H1 (cell line): ENCODE measurements around the gene PTPRD. TPM values are rescaled to one million over a fixed set of nuclear protein-coding genes. Genes with fewer than 3 reads are reported as not detected.

Experiments used
- CTCF ChIA-PET: fragments of 300-600 bp; sonication (Branson Sonifier 250); formaldehyde crosslinking; loops from one replicate; lab custom pipeline; 2021; ENCODE audit not compliant: partially characterized antibody; lab: Charles Lee
- POLR2A ChIA-PET: fragments of 300-600 bp; sonication (Branson Sonifier 250); formaldehyde crosslinking; loops from one replicate; lab custom pipeline; 2021; ENCODE audit warnings: inconsistent platforms; ENCODE audit not compliant: partially characterized antibody; lab: Charles Lee
- DNase-seq, 2 experiments: peaks; one replicate each; pipeline versions ENCODE4 v3.0.0 to v3.0.0-alpha.2; 2010 to 2022; ENCODE audit warnings: low spot score in 2 of 2, low read depth in 1 of 2, mixed read lengths in 1 of 2
- FAIRE-seq: peaks from 2 replicates; lab custom pipeline; 2011; peaks lifted over from hg19 to GRCh38; lab: Jason Lieb, UNC
- H2AFZ ChIP-seq: 2 replicates; pipeline ENCODE4 v1.8.1; 2012; ENCODE audit warnings: low read length, inconsistent platforms
- H2AK5ac ChIP-seq: 2 replicates; pipeline ENCODE4 v1.6.1; 2013; ENCODE audit warnings: low read depth, low read length
- H2BK120ac ChIP-seq: replicated peaks from 2 replicates; pipeline ENCODE3; 2013; ENCODE audit warnings: low read depth, low read length, inconsistent platforms
- H2BK12ac ChIP-seq: 2 replicates; pipeline ENCODE4 v1.6.1; 2013; ENCODE audit warnings: low read depth, low read length
- H2BK15ac ChIP-seq: 2 replicates; pipeline ENCODE4 v1.6.1; 2013; ENCODE audit warnings: low read length
- H2BK20ac ChIP-seq: 2 replicates; pipeline ENCODE4 v1.6.1; 2013; ENCODE audit warnings: low read length
- H2BK5ac ChIP-seq: 2 replicates; pipeline ENCODE4 v1.6.1; 2013; ENCODE audit warnings: low read depth, low read length
- H3K14ac ChIP-seq: 2 replicates; pipeline ENCODE4 v1.6.1; 2013; ENCODE audit warnings: inconsistent platforms; ENCODE audit not compliant: insufficient read length
- H3K18ac ChIP-seq: 2 replicates; pipeline ENCODE4 v1.6.1; 2013; ENCODE audit warnings: low read length; ENCODE audit errors: extremely low read depth
- H3K23ac ChIP-seq: 2 replicates; pipeline ENCODE4 v1.6.1; 2013; ENCODE audit warnings: inconsistent platforms; ENCODE audit not compliant: insufficient read length
- H3K23me2 ChIP-seq: 2 replicates; pipeline ENCODE4 v1.6.1; 2013; ENCODE audit warnings: low read depth, low read length
- H3K27ac ChIP-seq: 2 replicates; pipeline ENCODE4 v1.6.1; 2011; ENCODE audit warnings: low read depth, low read length, inconsistent platforms
- H3K27me3 ChIP-seq, 4 experiments: replicated peaks in 1 of 4; 1 replicate in 1 of 4; 2 replicates in 3 of 4; pipeline versions ENCODE4 v1.6.1 to v1.8.1; 2011 to 2013; ENCODE audit warnings: low read length in 3 of 4, mild to moderate bottlenecking in 3 of 4, inconsistent platforms in 2 of 4, mixed read lengths in 2 of 4, moderate library complexity in 1 of 4; ENCODE audit not compliant: control insufficient read depth in 3 of 4, insufficient read depth in 3 of 4; ENCODE audit errors: extremely low read depth in 1 of 4
- H3K36me3 ChIP-seq, 4 experiments: 2 replicates each; pipeline versions ENCODE4 v1.6.1 to v1.8.1; 2011 to 2013; ENCODE audit warnings: mild to moderate bottlenecking in 4 of 4, low read length in 3 of 4, moderate library complexity in 2 of 4, control low read depth in 1 of 4, inconsistent platforms in 1 of 4; ENCODE audit not compliant: insufficient read depth in 4 of 4, control insufficient read depth in 2 of 4
- H3K4ac ChIP-seq: replicated peaks from 2 replicates; pipeline ENCODE3; 2013; ENCODE audit warnings: low read length, low read depth, mixed read lengths, inconsistent platforms; ENCODE audit not compliant: insufficient read length
- H3K4me1 ChIP-seq, 4 experiments: replicated peaks in 1 of 4; 1 replicate in 1 of 4; 2 replicates in 3 of 4; pipeline versions ENCODE4 v1.6.1 to v1.8.1; 2011 to 2013; ENCODE audit warnings: low read length in 3 of 4, inconsistent platforms in 2 of 4, mixed read lengths in 1 of 4; ENCODE audit not compliant: insufficient read depth in 4 of 4, control insufficient read depth in 3 of 4
- H3K4me2 ChIP-seq, 2 experiments: 2 replicates each; pipeline versions ENCODE4 v1.6.1 to v1.8.1; 2011 to 2013; ENCODE audit warnings: low read depth in 2 of 2, low read length in 2 of 2, control low read depth in 1 of 2, inconsistent platforms in 1 of 2, mild to moderate bottlenecking in 1 of 2; ENCODE audit not compliant: insufficient read depth in 1 of 2
- H3K4me3 ChIP-seq, 4 experiments: fragments of 200-600, 300-600 bp in 1 of 4; sonication (generic), shearing (Covaris generic), sonication (Bioruptor Twin) in 1 of 4; 2 replicates each; pipeline versions ENCODE4 v1.5.1 to v1.8.1; 2011 to 2016; ENCODE audit warnings: low read length in 4 of 4, low read depth in 3 of 4, control low read depth in 2 of 4, inconsistent platforms in 2 of 4, mild to moderate bottlenecking in 2 of 4, mixed read lengths in 1 of 4, moderate library complexity in 1 of 4; ENCODE audit not compliant: insufficient read depth in 2 of 4; ENCODE audit errors: extremely low read depth in 1 of 4
- H3K56ac ChIP-seq: replicated peaks from 2 replicates; pipeline ENCODE3; 2013; ENCODE audit warnings: low read depth, mild to moderate bottlenecking, mixed read lengths, low read length, inconsistent platforms; ENCODE audit not compliant: insufficient read length
- H3K79me1 ChIP-seq: 2 replicates; pipeline ENCODE4 v1.6.1; 2013; ENCODE audit warnings: low read depth, low read length, control low read depth
- H3K79me2 ChIP-seq, 2 experiments: 2 replicates each; pipeline versions ENCODE4 v1.6.1 to v1.8.1; 2012 to 2013; ENCODE audit warnings: low read length in 2 of 2, mild to moderate bottlenecking in 2 of 2, inconsistent platforms in 1 of 2; ENCODE audit not compliant: insufficient read depth in 2 of 2, control insufficient read depth in 1 of 2
- H3K9ac ChIP-seq, 4 experiments: replicated peaks in 1 of 4; 1 replicate in 1 of 4; 2 replicates in 3 of 4; pipeline versions ENCODE4 v1.6.1 to v1.8.1; 2011 to 2013; ENCODE audit warnings: low read depth in 3 of 4, low read length in 3 of 4, control low read depth in 2 of 4, mild to moderate bottlenecking in 2 of 4, moderate library complexity in 2 of 4, inconsistent platforms in 1 of 4; ENCODE audit errors: extremely low read depth in 1 of 4
- H3K9me3 ChIP-seq, 2 experiments: 2 replicates each; pipeline versions ENCODE4 v1.6.1 to v1.8.1; 2012 to 2013; ENCODE audit warnings: mild to moderate bottlenecking in 2 of 2, moderate library complexity in 2 of 2, control low read depth in 1 of 2, inconsistent platforms in 1 of 2, low read depth in 1 of 2, low read length in 1 of 2, mixed read lengths in 1 of 2; ENCODE audit not compliant: insufficient read depth in 2 of 2
- H4K20me1 ChIP-seq, 2 experiments: replicated peaks in 1 of 2; 2 replicates each; pipeline versions ENCODE3 to v1.8.1; 2011 to 2013; ENCODE audit warnings: inconsistent platforms in 2 of 2, low read length in 2 of 2, mild to moderate bottlenecking in 1 of 2; ENCODE audit not compliant: insufficient read depth in 2 of 2, control insufficient read depth in 1 of 2
- H4K5ac ChIP-seq: 2 replicates; pipeline ENCODE4 v1.6.1; 2013; ENCODE audit warnings: low read length, low read depth, mixed read lengths, inconsistent platforms; ENCODE audit not compliant: insufficient read length
- H4K8ac ChIP-seq: 2 replicates; pipeline ENCODE4 v1.8.0; 2013; ENCODE audit warnings: mild to moderate bottlenecking, moderate library complexity, low read length, inconsistent platforms; ENCODE audit not compliant: insufficient read depth; ENCODE audit errors: extremely low read depth
- H4K91ac ChIP-seq: replicated peaks from 2 replicates; pipeline ENCODE3; 2013; ENCODE audit warnings: low read length, mixed read lengths, inconsistent platforms; ENCODE audit not compliant: insufficient read length
- EZH2 ChIP-seq: fragments of 200-600 bp; sonication (generic); IDR thresholded peaks from 2 replicates; pipeline ENCODE4 v1.7.1; 2012; ENCODE audit warnings: low read depth, mild to moderate bottlenecking, moderate library complexity, low read length, inconsistent platforms; ENCODE audit not compliant: severe bottlenecking
- WGBS, 2 experiments: shearing (Covaris generic) in 1 of 2; methylation state at CpG; one replicate each; pipeline versions ENCODE4 v1.1.6 to v1.1.7; 2013 to 2015; ENCODE audit warnings: low lambda C conversion rate in 2 of 2, mixed read lengths in 2 of 2, inconsistent platforms in 1 of 2, low coverage in 1 of 2, missing lambda C conversion rate in 1 of 2; ENCODE audit not compliant: insufficient replicate concordance in 2 of 2, insufficient coverage in 1 of 2, insufficient read length in 1 of 2; ENCODE audit errors: extremely low coverage in 1 of 2, missing lambda C conversion rate in 1 of 2; 5-methylcytosine and 5-hydroxymethylcytosine counted together
- polyA plus RNA-seq, 7 experiments: library from polyadenylated mRNA; depleted of rRNA in 3 of 7; stranded (reverse) in 5 of 7; unstranded in 2 of 7; fragments of >200 nt in 5 of 7; fragments of 200-250 nt in 2 of 7; gene quantifications; 1 replicate in 5 of 7; 2 replicates in 1 of 7; 4 replicates in 1 of 7; pipeline versions ENCODE4 v1.2.1 to v1.2.3, GENCODE V29; 2011 to 2013; ENCODE audit warnings: missing spikeins in 2 of 7, mixed read lengths in 2 of 7
- total RNA-seq: library from RNA; stranded (reverse); fragmentation: NEBNext Ultra II Directional; extraction: Animal tissue kit (Norgen Biotek cat#: 25700); gene quantifications from 2 replicates; pipeline ENCODE4 v1.2.1, GENCODE V29; 2021

PTPRD gene
- total and polyA plus RNA-seq, 2 of the 8 experiments (the other 6 are each of a cell fraction or from before 2014, with no cell fraction given): 17.2 to 77.0 TPM

DNA sequence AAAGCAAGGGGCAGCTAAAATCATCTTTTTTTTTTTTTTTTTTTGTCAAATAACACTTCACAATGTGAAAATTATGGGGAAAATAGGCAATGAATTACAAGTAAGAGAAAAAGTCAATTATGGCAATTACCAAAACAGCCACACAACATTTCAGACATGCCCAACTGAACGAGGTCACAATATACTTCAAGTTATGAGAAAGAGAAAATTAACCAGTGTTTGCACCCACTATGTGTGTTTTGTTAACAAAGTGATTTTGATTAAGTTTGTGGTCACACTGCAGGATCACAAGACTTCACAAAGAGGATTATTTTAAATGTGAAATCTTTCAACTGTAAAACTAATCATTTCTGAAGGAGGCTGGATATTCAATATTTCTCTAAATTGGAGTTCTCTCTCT, 1780.4 kb downstream of the PTPRD start:
- Histone ChIP-seq H3K4me1 (peaks cover 0 to 7% (median 4%) of the 10 kb centered on the region in 4 experiments; a peak in 4 of 7 replicates), H2BK20ac (no peak overlapping the region), H3K9me3 (no peaks in the 10 kb centered on the region), H2BK15ac (no peak overlapping the region), H4K91ac (no peak overlapping the region), H3K4ac (no peak overlapping the region), H3K9ac (no peak overlapping the region), H4K20me1 (peaks cover 0 to 3% of the 10 kb centered on the region in 2 experiments), H4K8ac (no peak overlapping the region), H3K56ac (no peak overlapping the region), H3K27me3 (no peaks in the 10 kb centered on the region), H3K4me3 (no peak overlapping the region), H3K14ac (no peak overlapping the region), H3K4me2 (no peak overlapping the region), H3K18ac (no peak overlapping the region), H3K79me2 (no peaks in the 10 kb centered on the region), H3K23me2 (no peaks in the 10 kb centered on the region), H3K23ac (no peak overlapping the region), H3K79me1 (no peaks in the 10 kb centered on the region), H2AFZ (no peak overlapping the region), H2BK120ac (no peak overlapping the region), H4K5ac (no peak overlapping the region), H2BK5ac (no peak overlapping the region), H3K36me3 (no peaks in the 10 kb centered on the region), H3K27ac (no peak overlapping the region), H2AK5ac (no peak overlapping the region), H2BK12ac (no peak overlapping the region)
- FAIRE-seq (no peak), DNase-seq (no peak)
- 86% methylated on average over 1 of the region's 1 CpG; no CpG with 5 or more reads in 1 of the 2 experiments for WGBS, 2 experiments
- ChIA-PET POLR2A (no interaction called here), CTCF (interaction anchor here (0.8 to 1.0 kb wide), 2 partner anchors 15 to 24 kb away, joined by 3 to 4 read pairs; no protein-coding TSS in a partner anchor)
- no peak for TF ChIP-seq EZH2
